SK-N-SH (cell line): ENCODE data around the gene KRT72. TPM values are rescaled to one million over a fixed set of nuclear protein-coding genes. Genes with fewer than 3 reads are reported as not detected.

Experiments
- CTCF ChIA-PET: fragments of 300-600, 350-600 bp; formaldehyde crosslinking; extraction: SDS; loops from one replicate; lab custom pipeline; 2021; lab: Yijun Ruan, JAX
- POLR2A ChIA-PET: fragments of 350-600 bp; sonication (Branson Sonifier 250); formaldehyde crosslinking; extraction: SDS; loops from one replicate; lab custom pipeline; 2020; ENCODE audit warnings: antibody characterized with exemption, inconsistent platforms; lab: Yijun Ruan, JAX
- DNase-seq: peaks from one replicate; pipeline ENCODE4 v3.0.0; 2012
- H2AFZ ChIP-seq: fragments of 200-600 bp; sonication (generic); 2 replicates; pipeline ENCODE4 v1.8.1; 2016; ENCODE audit warnings: antibody characterized with exemption, mild to moderate bottlenecking, low read depth
- H3F3A ChIP-seq: fragments of 200-600 bp; sonication (generic); replicated peaks from 2 replicates; pipeline ENCODE3; 2016; ENCODE audit warnings: antibody characterized with exemption, mild to moderate bottlenecking; ENCODE audit not compliant: insufficient read depth
- H3K27ac ChIP-seq, 2 experiments: fragments of 200-500 bp in 1 of 2; fragments of 200-600 bp in 1 of 2; sonication (Bioruptor generic) in 1 of 2; sonication (generic), shearing (Covaris generic) in 1 of 2; 2 replicates each; pipeline versions ENCODE4 v1.5.1 to v1.6.1; 2014 to 2016; ENCODE audit warnings: low read depth in 2 of 2, inconsistent platforms in 1 of 2, low read length in 1 of 2, mild to moderate bottlenecking in 1 of 2, mixed read lengths in 1 of 2
- H3K27me3 ChIP-seq: fragments of 200-600 bp; sonication (generic), shearing (Covaris generic); 2 replicates; pipeline ENCODE4 v1.6.1; 2016; ENCODE audit warnings: mixed run types; ENCODE audit not compliant: insufficient read depth
- H3K36me3 ChIP-seq, 2 experiments: fragments of 200-500 bp in 1 of 2; fragments of 200-600 bp in 1 of 2; sonication (Bioruptor generic) in 1 of 2; sonication (generic) in 1 of 2; replicated peaks in 1 of 2; 2 replicates each; pipeline versions ENCODE3 to v1.5.1; 2014 to 2016; ENCODE audit warnings: low read length in 1 of 2, mild to moderate bottlenecking in 1 of 2; ENCODE audit not compliant: insufficient read depth in 2 of 2, control insufficient read depth in 1 of 2
- H3K4me1 ChIP-seq, 2 experiments: fragments of 200-500 bp in 1 of 2; fragments of 200-600 bp in 1 of 2; sonication (Bioruptor generic) in 1 of 2; sonication (generic), shearing (Covaris generic) in 1 of 2; 2 replicates each; pipeline versions ENCODE4 v1.5.1 to v1.6.1; 2014 to 2016; ENCODE audit warnings: low read depth in 1 of 2, low read length in 1 of 2, mixed run types in 1 of 2; ENCODE audit not compliant: insufficient read depth in 2 of 2, control insufficient read depth in 1 of 2
- H3K4me2 ChIP-seq: fragments of 200-600 bp; sonication (generic), shearing (Covaris generic); 2 replicates; pipeline ENCODE4 v1.6.1; 2017; ENCODE audit warnings: mixed run types
- H3K4me3 ChIP-seq, 2 experiments: fragments of 200-500 bp in 1 of 2; fragments of 200-600 bp in 1 of 2; sonication (Bioruptor generic) in 1 of 2; sonication (generic), shearing (Covaris generic) in 1 of 2; 2 replicates each; pipeline versions ENCODE4 v1.5.1 to v1.8.1; 2014 to 2016; ENCODE audit warnings: low read depth in 2 of 2, inconsistent platforms in 1 of 2, low read length in 1 of 2, mild to moderate bottlenecking in 1 of 2, mixed read lengths in 1 of 2, moderate library complexity in 1 of 2
- H3K79me2 ChIP-seq: fragments of 200-600 bp; sonication (generic); 2 replicates; pipeline ENCODE4 v1.8.1; 2017; ENCODE audit warnings: mild to moderate bottlenecking; ENCODE audit not compliant: insufficient read depth
- H3K9ac ChIP-seq: fragments of 200-600 bp; sonication (generic); 2 replicates; pipeline ENCODE4 v1.6.1; 2017; ENCODE audit warnings: mixed run types
- H3K9me2 ChIP-seq: fragments of 200-600 bp; sonication (generic); 2 replicates; pipeline ENCODE4 v1.6.1; 2017; ENCODE audit warnings: mixed run types
- H3K9me3 ChIP-seq: fragments of 200-600 bp; sonication (generic); 2 replicates; pipeline ENCODE4 v1.6.1; 2017; ENCODE audit warnings: mixed run types, mild to moderate bottlenecking, moderate library complexity
- H4K20me1 ChIP-seq: fragments of 200-600 bp; sonication (generic); 2 replicates; pipeline ENCODE4 v1.6.1; 2017; ENCODE audit warnings: mild to moderate bottlenecking, mixed run types; ENCODE audit not compliant: insufficient read depth
- CHD2 ChIP-seq: fragments of 150-350 bp; IDR thresholded peaks from 2 replicates; pipeline ENCODE4 v1.6.1; 2018; ENCODE audit warnings: low read length; ENCODE audit not compliant: partially characterized antibody
- ELF1 ChIP-seq: IDR thresholded peaks from 2 replicates; pipeline ENCODE4 v1.4.0; 2012
- EP300 ChIP-seq, 2 experiments: IDR thresholded peaks; 2 replicates each; pipeline versions ENCODE4 v1.4.0 to v1.6.1; 2012; ENCODE audit warnings: borderline replicate concordance in 1 of 2, low read depth in 1 of 2, low read length in 1 of 2
- EZH2phosphoT487 ChIP-seq: fragments of 200-600 bp; sonication (generic); IDR thresholded peaks from 2 replicates; pipeline ENCODE4 v1.6.1; 2017; ENCODE audit warnings: low read depth, mixed run types, mild to moderate bottlenecking, antibody characterized with exemption, moderate library complexity, borderline replicate concordance
- FOSL2 ChIP-seq: IDR thresholded peaks from 2 replicates; pipeline ENCODE4 v1.4.0; 2012; ENCODE audit warnings: low read depth, mild to moderate bottlenecking, moderate library complexity, borderline replicate concordance
- GATA2 ChIP-seq: sonication (generic); formaldehyde crosslinking; IDR thresholded peaks from 2 replicates; pipeline ENCODE4 v1.5.0; 2020; ENCODE audit warnings: mild to moderate bottlenecking, missing genetic modification reagents
- MXI1 ChIP-seq: IDR thresholded peaks from 2 replicates; pipeline ENCODE4 v1.6.1; 2012; ENCODE audit warnings: mild to moderate bottlenecking, low read depth, low read length, improper control_type of control experiment
- NFIC ChIP-seq: IDR thresholded peaks from 2 replicates; pipeline ENCODE4 v1.4.0; 2012; ENCODE audit warnings: borderline replicate concordance
- POLR2AphosphoS5 ChIP-seq: IDR thresholded peaks from 2 replicates; pipeline ENCODE4 v1.6.1; 2012; ENCODE audit warnings: low read depth, low read length
- RFX5 ChIP-seq: IDR thresholded peaks from 2 replicates; pipeline ENCODE4 v1.6.1; 2012; ENCODE audit warnings: mild to moderate bottlenecking, improper control_type of control experiment, low read length
- RXRA ChIP-seq: IDR thresholded peaks from 2 replicates; pipeline ENCODE4 v1.4.0; 2012; ENCODE audit warnings: low read depth, mild to moderate bottlenecking, borderline replicate concordance
- SMC3 ChIP-seq: IDR thresholded peaks from 2 replicates; pipeline ENCODE4 v1.6.1; 2012; ENCODE audit warnings: low read depth, low read length, improper control_type of control experiment
- TAF1 ChIP-seq: IDR thresholded peaks from 2 replicates; pipeline ENCODE4 v1.6.1; 2012; ENCODE audit warnings: low read depth, mild to moderate bottlenecking, low read length, moderate library complexity, borderline replicate concordance
- TCF12 ChIP-seq: IDR thresholded peaks from 2 replicates; pipeline ENCODE4 v1.4.0; 2012
- ZBTB33 ChIP-seq: IDR thresholded peaks from 2 replicates; pipeline ENCODE4 v1.4.0; 2012; ENCODE audit warnings: low read depth, borderline replicate concordance
- WGBS: methylation state at CpG from one replicate; pipeline ENCODE4 v1.1.6; 2017; ENCODE audit warnings: low lambda C conversion rate; 5-methylcytosine and 5-hydroxymethylcytosine counted together
- polyA plus RNA-seq, 3 experiments: library from polyadenylated mRNA; depleted of rRNA; stranded (reverse); fragments of >200 nt; gene quantifications; 2 replicates each; pipeline ENCODE4 v1.2.3, GENCODE V29; 2012
- TF ChIP-seq, protein P1 (sequence below): IDR thresholded peaks from 2 replicates; pipeline ENCODE4; 2012
- TF ChIP-seq, protein P2 (sequence below): fragments of 150-350 bp; IDR thresholded peaks from 2 replicates; pipeline ENCODE4 v1.6.1; 2016; ENCODE audit warnings: mild to moderate bottlenecking, low read depth, low read length

Gene KRT72
- polyA plus RNA-seq (2012; rRNA removed): not detected in 2 replicates
- polyA plus RNA-seq (2012; cell fraction: cytosol; rRNA removed): not detected in 2 replicates
- polyA plus RNA-seq (2012; cell fraction: nucleus; rRNA removed): not detected in 2 replicates

DNA sequence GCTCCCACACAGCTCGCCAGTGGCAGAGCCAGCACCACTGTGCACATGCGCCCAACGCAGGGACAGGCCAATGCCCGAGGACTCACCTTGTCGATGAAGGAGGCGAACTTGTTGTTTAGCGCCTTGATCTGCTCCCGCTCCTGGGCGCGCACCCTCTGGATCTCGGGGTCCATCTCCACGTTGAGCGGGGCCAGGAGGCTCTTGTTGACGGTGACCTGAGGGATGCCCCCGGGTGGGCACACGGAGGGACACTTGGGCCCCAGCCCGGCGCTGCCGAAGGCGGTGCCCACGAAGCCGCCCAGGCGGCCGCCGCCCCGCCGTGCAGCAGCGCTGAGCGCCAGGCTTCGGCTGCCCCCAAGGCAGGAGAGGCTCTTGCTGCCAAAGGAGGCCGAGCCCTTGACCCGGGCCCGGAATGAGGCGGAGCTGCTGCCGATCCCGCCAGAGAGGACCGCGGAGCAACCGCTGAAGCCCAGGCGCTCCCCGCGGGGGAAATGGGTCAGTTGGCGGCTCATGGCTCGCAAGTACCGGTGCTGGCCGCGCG lies at the start of gene KRT72:
KRT72 (minus strand) TSS at position 523 of the 541 bp plus-strand sequence; CDS start at position 512, 11 bp downstream.
- Histone ChIP-seq H3K9ac (no peak within 1 kb of the TSS), H3K79me2 (no peaks in the 10 kb centered on the region), H4K20me1 (no peaks in the 10 kb centered on the region), H3K27ac (no peak within 1 kb of the TSS), H3K4me3 (no peak within 1 kb of the TSS), H2AFZ (no peak within 1 kb of the TSS), H3K9me2 (no peaks in the 10 kb centered on the region), H3K4me1 (no peaks in the 10 kb centered on the region), H3K4me2 (no peak within 1 kb of the TSS), H3K9me3 (no peaks in the 10 kb centered on the region), H3K27me3 (peaks cover 52% of the 10 kb centered on the region), H3F3A (no peaks in the 10 kb centered on the region), H3K36me3 (no peaks in the 10 kb centered on the region)
- no peak for TF ChIP-seq TAF1
- no peak for TF ChIP-seq ELF1
- no peak for TF ChIP-seq ZBTB33
- no peak for TF ChIP-seq CHD2
- no peak for TF ChIP-seq SMC3
- TF ChIP-seq NFIC: no peak
- TF ChIP-seq, protein P1, sequence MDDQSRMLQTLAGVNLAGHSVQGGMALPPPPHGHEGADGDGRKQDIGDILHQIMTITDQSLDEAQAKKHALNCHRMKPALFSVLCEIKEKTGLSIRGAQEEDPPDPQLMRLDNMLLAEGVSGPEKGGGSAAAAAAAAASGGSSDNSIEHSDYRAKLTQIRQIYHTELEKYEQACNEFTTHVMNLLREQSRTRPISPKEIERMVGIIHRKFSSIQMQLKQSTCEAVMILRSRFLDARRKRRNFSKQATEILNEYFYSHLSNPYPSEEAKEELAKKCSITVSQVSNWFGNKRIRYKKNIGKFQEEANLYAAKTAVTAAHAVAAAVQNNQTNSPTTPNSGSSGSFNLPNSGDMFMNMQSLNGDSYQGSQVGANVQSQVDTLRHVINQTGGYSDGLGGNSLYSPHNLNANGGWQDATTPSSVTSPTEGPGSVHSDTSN: no peak
- TF ChIP-seq GATA2: no peak
- TF ChIP-seq TCF12: no peak
- TF ChIP-seq RXRA: no peak
- no peak for TF ChIP-seq EZH2phosphoT487
- TF ChIP-seq, protein P2, sequence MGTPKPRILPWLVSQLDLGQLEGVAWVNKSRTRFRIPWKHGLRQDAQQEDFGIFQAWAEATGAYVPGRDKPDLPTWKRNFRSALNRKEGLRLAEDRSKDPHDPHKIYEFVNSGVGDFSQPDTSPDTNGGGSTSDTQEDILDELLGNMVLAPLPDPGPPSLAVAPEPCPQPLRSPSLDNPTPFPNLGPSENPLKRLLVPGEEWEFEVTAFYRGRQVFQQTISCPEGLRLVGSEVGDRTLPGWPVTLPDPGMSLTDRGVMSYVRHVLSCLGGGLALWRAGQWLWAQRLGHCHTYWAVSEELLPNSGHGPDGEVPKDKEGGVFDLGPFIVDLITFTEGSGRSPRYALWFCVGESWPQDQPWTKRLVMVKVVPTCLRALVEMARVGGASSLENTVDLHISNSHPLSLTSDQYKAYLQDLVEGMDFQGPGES: no peak
- TF ChIP-seq MXI1: no peak
- DNase-seq: peak; percentile 36
- ChIA-PET POLR2A (no interaction called here), CTCF (no interaction called here)
- 48% methylated on average over 27 of the region's 48 CpGs for WGBS

GRCh38 chr12:52650520-52651081 lies 49.3 kb upstream of the KRT72 start:
- H3K4me3 ChIP-seq: no peak overlapping the region
- no peaks in the 10 kb centered on the region for H3K4me1 ChIP-seq
- H3K9me3 ChIP-seq: no peaks in the 10 kb centered on the region
- no peak overlapping the region for H3K9ac ChIP-seq
- H3K4me2 ChIP-seq: no peak overlapping the region
- H3K36me3 ChIP-seq: no peaks in the 10 kb centered on the region
- CTCF ChIA-PET: no interaction called here
- 29% methylated on average over 10 of the region's 12 CpGs for WGBS
- no peak overlapping the region for H3K27ac ChIP-seq
- DNase-seq: no peak
- no peaks in the 10 kb centered on the region for H3F3A ChIP-seq
- H3K9me2 ChIP-seq: no peaks in the 10 kb centered on the region
- TF ChIP-seq RFX5 (no peak), FOSL2 (no peak), POLR2AphosphoS5 (no peak), NFIC (no peak), EP300 (IDR thresholded peaks at IDR 0.05; ENCODE audit: borderline replicate concordance in 1 of 2, low read depth in 1 of 2, low read length in 1 of 2) (no peak)
- TF ChIP-seq, all 33 proteins: peak for 0
- peaks cover 33% of the 10 kb centered on the region for H3K27me3 ChIP-seq
- H3K79me2 ChIP-seq: no peaks in the 10 kb centered on the region
- no peaks in the 10 kb centered on the region for H4K20me1 ChIP-seq
- no peak overlapping the region for H2AFZ ChIP-seq
- POLR2A ChIA-PET: no interaction called here
